HG02870 (cell line): ENCODE data around the gene RRBP1.

Experiments
- ATAC-seq: cut with Tn5 transposase; IDR thresholded peaks from one replicate; pipeline ENCODE4 v1.9.1; 2021; ENCODE audit warnings: mild to moderate bottlenecking, moderate library complexity; ENCODE audit not compliant: unreplicated experiment

The RRBP1 gene

DNA sequence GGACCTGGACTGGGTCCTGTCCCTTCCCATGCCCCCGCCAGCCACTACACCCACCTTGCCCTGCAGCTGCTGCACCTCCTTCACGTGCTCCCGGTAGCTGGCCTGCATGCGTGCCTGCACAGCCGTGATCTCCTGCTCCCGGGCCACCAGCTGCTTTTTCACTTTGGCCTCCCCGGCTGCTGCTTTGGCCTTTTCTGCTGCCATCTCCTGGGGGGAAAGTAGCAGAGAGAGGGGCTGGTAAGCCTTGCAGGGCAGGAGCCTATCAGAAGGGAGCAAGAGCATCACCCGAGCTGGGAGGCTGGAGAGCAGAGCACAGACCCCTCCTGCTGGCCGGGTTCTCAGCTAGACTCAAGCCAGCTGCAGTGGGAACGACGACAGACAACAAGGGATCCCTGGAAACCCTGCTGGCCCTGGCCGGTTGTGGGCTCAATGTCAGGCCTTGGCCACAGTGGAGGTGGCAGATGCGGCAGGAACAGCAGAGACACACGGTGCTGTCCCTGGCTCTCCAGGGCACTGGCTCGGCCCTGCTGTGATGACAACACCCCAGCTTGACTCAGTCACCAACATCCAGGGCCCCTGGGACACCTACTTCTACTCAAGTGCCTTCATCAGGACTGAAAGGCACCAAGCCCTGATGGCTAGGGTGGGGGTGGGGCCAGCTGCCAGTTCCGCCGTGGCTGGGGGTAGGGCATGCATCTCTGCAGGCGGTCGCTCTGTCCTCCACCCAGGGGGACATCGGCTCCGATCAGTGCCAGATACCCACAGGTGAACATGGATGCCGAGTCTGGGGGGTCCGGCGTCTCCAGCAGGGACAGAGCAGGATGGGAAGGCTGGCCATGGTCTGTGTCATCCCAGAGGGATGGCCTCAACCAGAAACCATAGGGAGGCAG lies 45.3 kb downstream of the RRBP1 start:
- ATAC-seq: no peak

GRCh38 chr20:17635332-17636244 lies 46.5 kb downstream of the RRBP1 start:
- ATAC-seq: no peak

DNA sequence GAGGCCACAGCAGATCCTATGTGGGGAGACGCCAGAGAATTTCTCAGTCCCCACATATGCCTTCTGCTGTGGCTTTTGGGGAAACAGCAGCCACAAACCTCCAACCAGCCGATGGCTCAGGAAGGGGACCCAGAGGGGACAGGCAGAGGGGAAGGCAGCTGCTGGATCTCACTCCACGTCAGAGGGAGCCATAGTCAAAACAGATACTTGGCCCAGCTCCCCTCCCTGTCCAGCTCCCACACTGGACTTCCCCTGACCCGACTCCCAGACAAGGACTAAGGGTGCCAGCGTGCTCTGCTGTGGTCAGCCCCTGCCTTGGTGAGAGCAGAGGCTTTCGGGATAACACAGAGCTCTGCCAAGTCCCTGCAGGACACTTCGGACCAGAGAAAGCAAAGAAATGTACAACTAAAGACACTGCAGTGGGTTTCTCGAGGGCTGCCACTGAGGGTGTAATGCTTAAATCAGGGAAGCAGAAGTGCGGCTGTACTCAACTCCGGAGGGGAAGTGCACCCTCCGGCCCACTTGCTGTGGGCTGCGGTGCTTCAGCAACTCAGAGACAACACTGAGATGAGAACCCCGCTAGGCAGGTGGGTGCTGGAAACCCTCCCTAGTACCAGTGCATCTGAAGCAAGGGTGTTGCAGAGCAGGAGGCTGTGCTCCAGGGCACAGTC lies 47.2 kb downstream of the RRBP1 start:
- no peak for ATAC-seq

GRCh38 chr20:17633850-17634500 lies 48.1 kb downstream of the RRBP1 start:
- ATAC-seq: no peak

GRCh38 chr20:17633221-17633849 lies 48.7 kb downstream of the RRBP1 start:
- no peak for ATAC-seq

DNA sequence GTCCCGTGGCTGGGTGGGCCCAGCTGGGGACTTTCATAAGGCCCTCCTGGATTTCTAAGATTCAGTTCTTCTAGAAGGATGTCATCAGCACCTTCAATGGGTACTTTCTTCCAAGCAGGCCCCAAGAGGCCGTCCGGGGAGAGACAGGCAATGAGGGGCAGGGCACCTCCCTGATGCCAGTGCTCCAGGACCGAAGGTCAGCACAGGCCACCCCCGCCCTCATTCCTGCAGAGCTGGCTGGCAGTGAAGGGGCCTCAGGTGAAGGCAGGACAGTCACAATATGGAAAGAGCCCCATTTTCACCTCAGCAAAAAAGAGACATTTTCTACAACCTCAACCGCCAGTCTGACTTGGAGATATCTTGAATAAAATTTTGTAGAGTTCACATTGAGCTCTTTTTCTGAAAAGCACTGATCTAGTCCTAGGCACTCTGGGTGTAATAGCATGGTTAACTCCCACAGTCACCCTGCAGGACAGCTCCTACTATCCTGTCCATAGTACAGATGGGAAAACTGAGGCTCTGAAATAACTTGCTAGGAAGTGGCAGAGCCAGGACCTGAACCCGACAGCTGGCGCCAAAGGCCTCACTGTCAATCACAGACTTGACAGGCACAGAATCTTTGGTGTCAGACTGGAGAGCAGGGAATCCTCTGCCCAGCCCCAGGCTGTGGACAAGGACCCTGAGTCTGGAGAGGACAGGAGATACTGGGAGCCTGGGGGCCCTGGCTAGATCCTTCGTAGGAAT lies 50.3 kb downstream of the RRBP1 start:
- ATAC-seq: no peak

GRCh38 chr20:17630806-17631195 lies 51.2 kb downstream of the RRBP1 start:
- no peak for ATAC-seq

- ATAC-seq: no peak
Observed at GRCh38 chr20:17630151-17630805, 51.8 kb downstream of the RRBP1 start.

- no peak for ATAC-seq
Observed at GRCh38 chr20:17629678-17630089, 52.4 kb downstream of the RRBP1 start.

- ATAC-seq: no peak
Observed at GRCh38 chr20:17629025-17629424, 53.0 kb downstream of the RRBP1 start.

DNA sequence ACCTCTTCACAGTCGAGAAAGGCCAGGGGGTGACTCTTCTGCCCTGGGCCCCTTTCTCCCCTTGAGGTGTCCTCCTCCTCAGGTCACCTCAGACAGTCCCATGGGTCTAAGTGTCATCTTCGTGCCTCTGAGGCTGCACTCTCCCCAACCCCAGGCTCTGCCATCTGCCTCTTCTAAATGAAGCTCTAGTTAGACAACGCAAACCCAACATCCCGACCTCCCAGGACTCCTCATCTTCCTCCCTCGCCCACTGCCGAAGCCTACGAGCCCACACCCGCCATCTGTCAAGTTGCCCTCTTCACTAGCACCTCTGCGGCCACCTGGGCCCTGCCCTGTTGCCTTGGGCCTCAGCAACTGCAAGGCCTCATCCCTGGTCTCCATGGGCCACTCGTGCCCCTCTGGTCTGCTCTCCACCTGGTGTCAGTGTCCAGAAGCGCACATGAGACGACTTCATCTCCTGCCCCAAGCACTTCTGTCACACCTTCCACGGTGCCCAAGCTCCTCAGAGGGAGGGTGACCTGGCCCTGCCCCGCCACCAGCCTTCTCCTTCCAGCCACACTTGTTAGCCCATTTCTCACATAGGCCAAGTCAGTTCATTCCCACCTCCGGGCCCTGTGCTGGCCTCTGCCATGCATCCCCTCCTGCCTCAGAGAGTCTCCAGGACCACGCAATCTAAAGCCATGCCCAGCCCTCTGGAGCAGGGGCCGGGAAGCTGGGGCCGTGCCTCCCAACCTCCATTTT lies 53.8 kb downstream of the RRBP1 start:
- no peak for ATAC-seq

DNA sequence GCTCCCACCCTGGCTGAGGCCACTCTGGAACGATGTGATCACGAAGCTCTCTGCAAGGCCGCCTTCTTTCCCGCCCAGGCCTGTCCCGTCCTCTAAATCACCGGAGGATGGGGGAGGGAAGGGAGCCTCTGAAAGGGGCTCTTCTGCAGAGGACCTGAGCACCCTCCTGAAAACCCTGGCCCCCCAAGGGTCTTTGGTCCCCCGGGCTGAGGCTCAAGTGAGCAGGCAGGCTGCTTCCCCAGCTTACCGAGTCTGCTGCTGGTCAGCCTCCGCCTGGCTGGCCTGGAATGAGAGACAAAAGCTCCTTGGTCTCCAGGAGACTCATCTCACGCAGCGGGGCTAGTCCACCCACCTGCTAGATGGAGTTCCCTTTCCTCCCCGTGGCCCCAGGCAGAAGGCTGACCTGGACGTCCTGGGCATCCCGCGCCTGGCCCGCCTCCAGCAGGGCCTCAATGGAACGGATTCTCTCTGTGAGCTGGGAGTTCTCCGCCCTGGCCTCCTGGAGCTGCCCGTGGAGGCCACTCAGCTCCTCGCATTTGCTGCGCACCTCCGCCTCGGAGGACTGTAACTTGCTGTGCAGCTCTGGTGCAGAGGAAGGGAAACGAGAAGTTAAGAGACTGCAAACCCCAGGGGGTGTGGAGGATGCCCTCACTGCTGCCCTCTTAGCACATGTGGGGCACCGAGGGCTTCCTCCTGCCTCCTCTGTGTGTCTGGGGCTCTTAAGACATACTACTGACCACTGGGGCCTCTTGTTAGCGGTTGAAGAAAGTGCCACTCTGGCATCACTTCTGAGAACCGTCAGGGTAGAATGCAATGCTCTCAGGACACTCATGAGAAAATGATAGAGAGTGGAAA lies 54.7 kb downstream of the RRBP1 start:
- no peak for ATAC-seq

- ATAC-seq: no peak
Observed at GRCh38 chr20:17626217-17627007, 55.6 kb downstream of the RRBP1 start.

GRCh38 chr20:17625246-17626051 lies 56.6 kb downstream of the RRBP1 start:
- no peak for ATAC-seq

GRCh38 chr20:17624551-17625245 lies 57.3 kb downstream of the RRBP1 start:
- ATAC-seq: no peak
